CD4-positive, alpha-beta T cell (primary cell): Measurements from ENCODE around the gene PLA2G4D. TPM values are rescaled to one million over a fixed set of nuclear protein-coding genes. Genes with fewer than 3 reads are reported as not detected.

Experiments
- ATAC-seq: fragments of 200-7000 bp; cut with Tn5 transposase; one replicate; pipeline ENCODE4 v1.10.0; 2022; ENCODE audit warnings: mild to moderate bottlenecking; ENCODE audit not compliant: poor library complexity
- CTCF ChIA-PET: fragments of 350-600 bp; sonication (Branson Sonifier 250); formaldehyde crosslinking; loops from one replicate; lab custom pipeline; 2021; ENCODE audit warnings: antibody characterized with exemption, inconsistent platforms; lab: Charles Lee
- POLR2A ChIA-PET: fragments of 350-600 bp; sonication (Branson Sonifier 250); formaldehyde crosslinking; loops from one replicate; lab custom pipeline; 2021; ENCODE audit warnings: antibody characterized with exemption, inconsistent platforms; lab: Charles Lee
- DNase-seq, 14 experiments: peaks; one replicate each; pipeline ENCODE4 v3.0.0-alpha.2; 2013 to 2020; ENCODE audit warnings: mixed read lengths in 2 of 14
- H3K27ac ChIP-seq, 2 donors: one replicate each; pipeline versions ENCODE4 v1.5.1 to v1.7.0; 2013; ENCODE audit warnings: low read length in 2 of 2, low read depth in 1 of 2, mild to moderate bottlenecking in 1 of 2
- H3K27me3 ChIP-seq, 2 experiments: 1 replicate in 1 of 2; 2 replicates in 1 of 2; pipeline versions ENCODE4 v1.6.1 to v1.7.0; 2013; ENCODE audit warnings: low read length in 2 of 2, control low read depth in 1 of 2, mild to moderate bottlenecking in 1 of 2, moderate library complexity in 1 of 2; ENCODE audit not compliant: insufficient read depth in 2 of 2, control insufficient read depth in 1 of 2
- H3K36me3 ChIP-seq: one replicate; pipeline ENCODE4 v1.6.1; 2013; ENCODE audit warnings: low read length, control low read depth; ENCODE audit not compliant: insufficient read depth
- H3K4me1 ChIP-seq: one replicate; pipeline ENCODE4 v1.6.1; 2013; ENCODE audit warnings: low read length, control low read depth; ENCODE audit not compliant: insufficient read depth
- H3K4me3 ChIP-seq: one replicate; pipeline ENCODE4 v1.5.1; 2013; ENCODE audit warnings: mild to moderate bottlenecking, low read length, moderate library complexity
- H3K9me3 ChIP-seq, 2 experiments: 1 replicate in 1 of 2; 2 replicates in 1 of 2; pipeline versions ENCODE4 v1.6.1 to v1.7.0; 2013; ENCODE audit warnings: low read length in 2 of 2, mild to moderate bottlenecking in 2 of 2, control low read depth in 1 of 2, moderate library complexity in 1 of 2; ENCODE audit not compliant: control insufficient read depth in 1 of 2, insufficient read depth in 1 of 2
- H3K27ac Mint-ChIP-seq: one replicate; pipeline ENCODE4 v1.8.0; 2020; ENCODE audit warnings: mixed read lengths
- H3K27me3 Mint-ChIP-seq: one replicate; pipeline ENCODE4 v1.8.0; 2021; ENCODE audit warnings: mixed read lengths
- H3K36me3 Mint-ChIP-seq: one replicate; pipeline ENCODE4 v1.8.0; 2021; ENCODE audit warnings: low read depth, mixed read lengths
- H3K4me1 Mint-ChIP-seq: one replicate; pipeline ENCODE4 v1.8.0; 2021; ENCODE audit warnings: low read depth, mixed read lengths
- H3K4me3 Mint-ChIP-seq: one replicate; pipeline ENCODE4 v1.8.0; 2020; ENCODE audit warnings: mild to moderate bottlenecking, mixed read lengths
- H3K9me3 Mint-ChIP-seq: one replicate; pipeline ENCODE4 v1.8.0; 2020; ENCODE audit warnings: mixed read lengths
- intact Hi-C, 2 experiments: fragments of 100-400 bp; cut with DNase I in 1 of 2; cut with micrococcal nuclease in 1 of 2; formaldehyde crosslinking; loops; one replicate each; pipeline versions ENCODE4 v1.15.1 to v1.9.0; 2023 to 2025; cut with DNase I, micrococcal nuclease
- total RNA-seq, 174 experiments: library from RNA in 2 of 174; stranded (reverse) in 2 of 174; gene quantifications; one replicate each; pipeline ENCODE4 v1.2.3 and lab custom pipeline; 2021 to 2026
- TF ChIP-seq, protein P1 (sequence below): fragments of 200-600 bp; IDR thresholded peaks from one replicate; pipeline ENCODE4 v1.8.0; 2022; ENCODE audit warnings: antibody characterized with exemption, mild to moderate bottlenecking

The PLA2G4D gene
- total RNA-seq, 2 experiments from 2014 or later: not detected

GRCh38 chr15:42057799-42058646, 36.3 kb downstream of the PLA2G4D start:
- Mint-ChIP-seq H3K27ac (peak overlapping the region; percentile 31), H3K4me3 (no peak overlapping the region), H3K9me3 (no peaks in the 10 kb centered on the region), H3K27me3 (peaks cover 37% of the 10 kb centered on the region), H3K36me3 (no peaks in the 10 kb centered on the region), H3K4me1 (peaks cover 14% of the 10 kb centered on the region)
- ATAC-seq (no peak), DNase-seq (peak in 1 of 14 experiments; percentile 19)
- Histone ChIP-seq H3K9me3 (no peaks in the 10 kb centered on the region), H3K4me1 (peaks cover 22% of the 10 kb centered on the region), H3K27me3 (peaks cover 19 to 22% of the 10 kb centered on the region in 2 experiments), H3K27ac (no peak overlapping the region), H3K36me3 (no peaks in the 10 kb centered on the region), H3K4me3 (no peak overlapping the region)
- POLR2A ChIA-PET: no interaction called here
- intact Hi-C loops: loop anchor here (2.0 to 10.0 kb wide), 3 partner anchors 133 to 285 kb away; no protein-coding TSS in a partner anchor
- CTCF ChIA-PET: interaction anchor here (1.1 to 1.4 kb wide), 2 partner anchors 69 to 285 kb away, joined by 5 to 6 read pairs; no protein-coding TSS in a partner anchor
- TF ChIP-seq, protein P1, sequence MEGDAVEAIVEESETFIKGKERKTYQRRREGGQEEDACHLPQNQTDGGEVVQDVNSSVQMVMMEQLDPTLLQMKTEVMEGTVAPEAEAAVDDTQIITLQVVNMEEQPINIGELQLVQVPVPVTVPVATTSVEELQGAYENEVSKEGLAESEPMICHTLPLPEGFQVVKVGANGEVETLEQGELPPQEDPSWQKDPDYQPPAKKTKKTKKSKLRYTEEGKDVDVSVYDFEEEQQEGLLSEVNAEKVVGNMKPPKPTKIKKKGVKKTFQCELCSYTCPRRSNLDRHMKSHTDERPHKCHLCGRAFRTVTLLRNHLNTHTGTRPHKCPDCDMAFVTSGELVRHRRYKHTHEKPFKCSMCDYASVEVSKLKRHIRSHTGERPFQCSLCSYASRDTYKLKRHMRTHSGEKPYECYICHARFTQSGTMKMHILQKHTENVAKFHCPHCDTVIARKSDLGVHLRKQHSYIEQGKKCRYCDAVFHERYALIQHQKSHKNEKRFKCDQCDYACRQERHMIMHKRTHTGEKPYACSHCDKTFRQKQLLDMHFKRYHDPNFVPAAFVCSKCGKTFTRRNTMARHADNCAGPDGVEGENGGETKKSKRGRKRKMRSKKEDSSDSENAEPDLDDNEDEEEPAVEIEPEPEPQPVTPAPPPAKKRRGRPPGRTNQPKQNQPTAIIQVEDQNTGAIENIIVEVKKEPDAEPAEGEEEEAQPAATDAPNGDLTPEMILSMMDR: no peak

GRCh38 chr15:42056934-42057798, 37.2 kb downstream of the PLA2G4D start:
- peak overlapping the region; percentile 36 for H3K4me3 ChIP-seq
- Mint-ChIP-seq H3K9me3 (no peaks in the 10 kb centered on the region), H3K27ac (peak overlapping the region; percentile 31), H3K36me3 (no peaks in the 10 kb centered on the region), H3K4me3 (peak overlapping the region; percentile 61), H3K4me1 (peaks cover 14% of the 10 kb centered on the region), H3K27me3 (peaks cover 39% of the 10 kb centered on the region)
- TF ChIP-seq, protein P1: peak; percentile 31
- H3K4me1 ChIP-seq: peaks cover 22% of the 10 kb centered on the region
- no peaks in the 10 kb centered on the region for H3K36me3 ChIP-seq
- H3K27ac ChIP-seq: no peak overlapping the region
- H3K27me3 ChIP-seq: peaks cover 19 to 23% of the 10 kb centered on the region in 2 experiments
- ATAC-seq: peak; percentile 81
- peak in 13 of 14 experiments; percentile 15 to 82 (median 35) for DNase-seq
- no peaks in the 10 kb centered on the region for H3K9me3 ChIP-seq
- CTCF ChIA-PET: interaction anchor here (0.6 to 2.6 kb wide), 4 partner anchors 14 to 285 kb away, joined by 3 to 7 read pairs (median 6); no protein-coding TSS in a partner anchor
- intact Hi-C loops: loop anchor here in 1 of 2 experiments (2.0 to 10.0 kb wide), 3 partner anchors 132 to 284 kb away; no protein-coding TSS in a partner anchor
- POLR2A ChIA-PET: no interaction called here

DNA sequence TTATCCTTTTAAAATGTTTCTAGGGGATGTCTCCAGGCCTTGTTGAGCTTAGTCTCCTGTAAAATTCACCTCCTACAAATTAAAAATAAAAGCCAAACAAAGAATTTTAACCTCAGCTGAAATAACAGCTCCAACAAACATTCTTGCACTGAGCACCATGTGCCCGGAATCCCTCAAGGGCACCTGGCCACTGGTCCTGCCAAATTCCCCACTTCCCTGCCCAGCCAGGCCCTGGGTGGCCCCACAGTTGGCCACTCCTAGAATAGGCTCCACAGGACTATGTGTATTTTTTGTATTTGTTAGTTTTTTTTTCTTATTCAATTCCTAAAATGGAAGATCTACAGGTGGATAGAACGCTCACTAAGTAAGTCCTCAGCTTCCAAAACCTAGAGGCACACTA, 40.4 kb downstream of the PLA2G4D start:
- intact Hi-C loops: loop anchor here in 1 of 2 experiments (10.0 kb wide), 1 partner anchor 129 kb away; no protein-coding TSS in a partner anchor
- TF ChIP-seq, protein P1: no peak
- Histone ChIP-seq H3K9me3 (no peaks in the 10 kb centered on the region), H3K4me3 (no peak overlapping the region), H3K36me3 (no peaks in the 10 kb centered on the region), H3K27me3 (peaks cover 19 to 23% of the 10 kb centered on the region in 2 experiments), H3K4me1 (peaks cover 12% of the 10 kb centered on the region), H3K27ac (no peak overlapping the region)
- POLR2A ChIA-PET: no interaction called here
- no peaks in the 10 kb centered on the region for H3K36me3 Mint-ChIP-seq
- ATAC-seq (no peak), DNase-seq (no peak)
- H3K27ac Mint-ChIP-seq: no peak overlapping the region
- H3K27me3 Mint-ChIP-seq: peaks cover 41% of the 10 kb centered on the region
- peaks cover 14% of the 10 kb centered on the region for H3K4me1 Mint-ChIP-seq
- CTCF ChIA-PET: interaction anchor here (1.3 kb wide), 1 partner anchor 13 kb away, joined by 4 read pairs; no protein-coding TSS in a partner anchor
- no peaks in the 10 kb centered on the region for H3K9me3 Mint-ChIP-seq
- no peak overlapping the region for H3K4me3 Mint-ChIP-seq
